Measurements from ENCODE around the gene FAIM2.
"Not testable (repeated sequence)": the region's sequence is repeated elsewhere in the genome, so short reads cannot be mapped to it uniquely, and the experiment has no call there.

The FAIM2 gene

DNA sequence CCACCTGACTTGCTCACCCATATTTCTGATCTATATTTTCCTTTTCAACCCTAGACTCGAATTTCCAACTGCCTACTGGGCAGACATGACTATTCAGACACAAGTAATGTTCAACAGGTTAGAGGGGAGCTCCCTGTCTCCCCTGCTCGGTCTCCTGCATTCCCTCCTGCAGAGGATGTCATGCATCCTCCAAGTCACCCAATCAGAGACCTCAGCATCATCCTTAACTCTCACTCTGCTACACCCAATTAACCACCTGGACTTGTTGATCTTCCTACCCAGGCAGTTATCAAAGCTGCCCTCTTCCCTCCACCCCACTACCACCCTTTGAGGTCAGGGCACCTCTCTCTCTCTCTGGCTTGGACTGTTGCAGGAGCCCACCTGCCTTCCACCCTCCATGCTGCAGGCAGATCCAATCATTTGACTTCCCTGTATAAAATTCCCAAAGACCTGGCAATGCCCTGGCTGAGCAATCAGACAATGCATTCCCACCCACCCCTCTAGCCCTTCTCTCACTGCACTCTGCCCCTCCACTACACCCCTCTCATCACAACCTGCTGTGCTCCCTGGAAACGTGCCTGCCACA lies 10.9 kb downstream of the FAIM2 start:
- DNase-seq = no peak

DNA sequence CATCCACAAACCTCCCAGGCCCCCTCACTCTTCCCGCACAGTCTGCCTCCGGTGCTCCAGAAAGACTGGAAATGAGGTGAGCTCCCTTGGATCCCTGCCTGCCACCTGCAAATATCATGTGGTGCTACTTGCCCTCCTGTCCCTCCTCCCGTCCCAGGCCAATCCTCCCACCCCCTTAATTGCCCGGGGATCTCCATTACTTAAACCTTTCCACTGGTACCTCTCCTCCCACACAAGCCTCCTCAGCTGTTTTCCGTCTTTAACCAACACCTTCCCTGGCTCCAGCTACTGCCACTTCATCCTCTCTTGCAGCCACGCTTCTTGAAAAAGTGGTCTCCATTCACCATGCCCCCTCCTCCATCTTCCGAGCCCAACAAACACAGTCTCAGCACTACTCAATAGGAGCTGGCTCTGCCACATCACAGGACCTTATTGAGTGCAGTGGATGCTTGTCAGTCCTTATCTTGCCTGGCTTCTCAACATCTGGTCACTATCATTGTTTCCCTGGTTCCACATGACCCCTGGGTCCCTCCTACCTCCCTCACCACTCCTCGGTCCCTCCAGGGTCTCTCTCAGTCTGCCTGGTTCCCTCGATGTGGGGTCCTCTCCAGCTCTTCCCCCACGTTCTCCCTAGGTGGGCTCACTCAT lies 11.5 kb downstream of the FAIM2 start:
- no peak for DNase-seq

DNA sequence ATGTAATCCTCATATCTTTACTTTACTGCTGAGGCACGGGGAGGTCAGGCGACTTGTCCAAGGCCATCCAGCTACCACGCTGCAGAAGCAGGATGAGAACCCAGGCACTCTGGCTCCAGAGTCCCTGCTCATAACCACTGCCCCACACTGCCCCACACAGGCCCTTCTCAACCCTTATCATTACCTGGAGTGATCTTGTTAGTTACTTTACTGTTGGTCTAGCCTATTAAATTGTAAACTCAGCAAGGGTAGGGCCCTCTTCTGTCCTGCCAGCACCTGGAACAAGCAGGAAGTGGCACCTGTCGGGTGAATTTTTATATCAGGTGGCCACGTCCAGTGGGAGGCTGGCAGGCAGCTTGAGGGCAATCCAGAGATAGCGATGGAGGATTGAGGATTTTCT lies 12.2 kb downstream of the FAIM2 start:
- DNase-seq = no peak

DNA sequence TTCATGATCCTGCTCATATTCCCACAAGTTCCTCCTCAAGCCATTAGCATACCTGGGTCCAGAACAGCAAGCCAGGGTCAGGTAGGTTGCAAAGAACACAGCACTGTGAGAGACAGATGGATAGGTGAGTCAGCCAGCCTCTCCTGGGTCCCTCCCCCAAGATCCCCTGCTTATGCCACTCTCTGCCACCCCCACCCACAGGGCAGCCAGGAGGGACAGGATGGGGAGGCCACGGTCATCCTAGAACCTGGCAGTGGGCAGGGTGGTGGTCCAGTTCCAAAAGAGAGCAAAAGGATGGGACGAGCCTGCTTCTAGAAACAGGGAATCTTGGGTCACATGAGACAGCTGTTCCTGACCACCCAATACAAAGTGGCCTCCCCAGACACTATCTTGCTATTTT lies 12.7 kb downstream of the FAIM2 start:
- no peak for DNase-seq

DNA sequence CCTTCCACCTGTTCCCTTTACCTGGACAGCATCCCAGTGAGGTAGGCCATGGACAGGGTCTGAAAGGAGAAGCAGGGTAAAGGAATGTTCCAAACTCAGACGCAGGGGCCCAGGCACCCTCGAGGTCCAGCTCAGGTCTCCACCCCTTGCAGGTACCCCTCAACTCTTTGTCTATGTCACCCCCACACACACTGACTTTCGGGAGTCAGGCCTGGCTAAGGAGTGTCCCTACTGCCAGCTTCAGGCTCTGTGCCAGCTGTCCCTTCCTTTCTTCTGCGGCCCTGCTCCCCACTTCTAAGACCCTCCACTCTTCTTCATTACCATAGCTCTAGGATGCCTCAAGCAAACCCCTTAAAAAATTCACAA lies 13.6 kb downstream of the FAIM2 start:
- no peak for DNase-seq

DNA sequence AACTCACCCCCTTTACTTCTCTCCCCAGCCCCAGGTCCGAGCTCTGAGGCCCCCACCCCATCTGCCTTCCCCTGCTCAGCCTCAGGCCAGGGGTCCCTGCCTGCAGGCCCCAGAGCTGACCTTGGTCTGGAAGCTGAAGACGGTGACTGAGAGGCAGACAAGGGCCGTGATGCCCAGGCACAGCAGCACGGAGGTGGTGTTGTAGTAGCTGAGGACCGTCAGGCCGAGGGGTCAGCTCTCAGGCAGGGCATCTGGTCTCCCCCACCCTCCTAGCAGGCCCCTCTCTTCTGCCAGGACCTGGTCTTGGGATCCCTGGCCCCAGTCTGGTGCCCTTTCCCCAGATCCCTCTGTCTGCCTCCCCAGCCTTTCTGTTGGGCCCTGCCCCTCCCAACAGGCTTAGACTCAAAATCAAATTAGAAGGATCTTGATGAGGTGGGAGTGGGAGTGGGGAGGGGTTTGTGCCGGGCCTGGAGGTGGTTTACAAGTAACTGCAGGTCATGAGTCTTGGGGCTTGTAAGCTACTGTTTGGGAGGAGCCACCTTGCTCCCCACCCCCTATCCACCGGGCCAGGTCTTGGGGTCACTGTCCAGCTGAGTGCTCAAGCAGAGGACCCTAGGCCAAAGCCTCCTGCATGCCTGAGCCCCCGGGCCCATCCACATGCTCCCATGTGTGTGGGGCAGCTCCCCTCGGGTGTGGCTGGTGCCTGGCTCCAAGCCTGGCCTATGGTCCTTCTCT lies 14.2 kb downstream of the FAIM2 start:
- DNase-seq = no peak

DNA sequence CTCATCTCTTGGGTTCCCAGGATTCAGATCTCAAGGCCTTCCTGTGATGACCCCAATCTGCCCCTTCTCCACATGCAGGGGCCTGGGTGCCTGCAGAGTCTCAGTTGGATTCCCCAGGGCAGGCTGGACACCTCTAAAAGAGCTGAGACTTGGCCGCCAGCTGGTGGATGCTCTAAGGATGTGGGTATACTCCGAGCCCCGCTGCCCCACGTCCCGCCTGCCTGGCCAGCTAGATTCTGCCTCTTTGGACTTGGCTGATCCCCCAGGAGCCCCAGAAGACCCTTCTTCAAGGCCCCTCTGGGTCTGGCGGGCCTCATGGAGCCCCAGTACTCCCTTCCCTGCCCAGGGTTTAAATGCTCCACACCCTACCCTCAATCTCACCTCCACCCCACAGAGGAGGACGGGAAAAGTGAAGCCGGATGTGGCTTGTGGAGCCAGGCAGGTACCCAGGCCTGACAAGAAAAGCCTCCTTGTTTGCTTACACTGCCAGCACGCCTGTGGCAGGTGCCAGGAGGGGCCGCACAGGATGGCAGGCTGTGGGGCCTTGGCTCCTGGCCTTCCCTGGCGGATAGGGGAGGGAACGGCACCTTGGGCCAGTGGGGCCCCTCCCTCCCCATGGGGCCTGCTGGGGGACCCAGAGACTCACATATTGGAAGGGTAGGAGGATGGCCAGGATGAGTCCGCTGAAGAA lies 15.1 kb downstream of the FAIM2 start:
- DNase-seq = no peak

DNA sequence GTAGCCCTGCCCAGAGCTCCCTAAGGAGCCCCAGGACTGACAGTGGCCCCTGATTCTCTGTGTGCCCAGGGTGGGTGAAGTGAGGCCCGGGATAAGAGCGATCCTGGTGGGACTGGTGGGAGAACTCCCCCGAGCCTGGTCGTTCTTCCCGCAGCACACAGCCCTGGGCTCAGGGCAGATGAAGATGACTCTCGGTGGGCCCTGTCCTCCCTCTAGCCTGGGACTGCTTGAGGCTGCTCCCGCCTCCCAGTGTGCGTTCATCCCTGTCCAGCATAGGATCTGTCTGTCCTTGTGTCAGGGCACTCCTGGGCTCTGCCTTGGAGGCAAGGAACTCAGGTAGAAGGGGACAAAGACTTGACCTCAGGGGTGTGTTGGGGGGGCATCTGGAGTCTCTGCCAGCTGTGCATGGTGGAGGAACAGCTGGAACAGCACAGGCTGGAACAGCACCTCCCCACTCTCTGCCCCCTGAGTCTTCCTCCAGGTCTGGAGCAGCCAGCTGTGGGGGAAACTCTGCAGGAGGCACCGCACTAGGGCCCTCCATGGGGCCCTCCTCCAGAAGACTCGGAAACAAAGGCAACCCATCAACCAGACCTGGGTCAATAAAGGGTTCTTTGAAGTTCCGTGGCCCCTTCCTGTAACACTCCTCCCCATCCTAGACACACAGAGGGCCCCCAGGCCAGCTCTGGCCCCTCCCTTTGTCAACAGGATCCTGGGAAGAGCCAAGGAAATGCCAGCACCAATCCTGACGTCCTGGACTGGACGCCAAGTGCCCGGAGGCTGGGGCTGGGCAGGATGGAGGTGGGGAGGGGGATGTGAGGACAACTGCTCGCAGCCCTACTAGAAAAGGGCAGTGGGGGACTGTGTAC lies 15.9 kb downstream of the FAIM2 start:
- no peak for DNase-seq

DNA sequence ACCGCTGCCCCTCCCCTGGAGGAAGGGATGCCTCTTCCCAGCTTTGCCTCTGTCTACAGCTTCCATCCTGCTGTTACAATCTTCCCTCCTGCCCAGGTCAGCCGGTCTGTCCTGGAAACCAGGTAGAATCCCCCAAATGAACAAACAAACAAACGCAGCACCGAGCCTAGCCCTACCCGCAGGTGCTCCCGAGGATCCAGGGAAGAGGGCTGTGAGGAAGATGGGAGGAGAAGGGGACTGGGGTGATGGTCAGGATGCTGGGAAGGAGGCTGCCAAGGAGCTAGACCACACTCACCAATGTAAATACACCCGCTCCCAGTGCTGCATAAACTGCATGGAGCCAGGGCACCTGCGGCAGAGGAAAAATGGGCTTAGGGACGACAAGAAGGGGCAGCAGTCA lies 16.6 kb downstream of the FAIM2 start:
- no peak for DNase-seq

DNA sequence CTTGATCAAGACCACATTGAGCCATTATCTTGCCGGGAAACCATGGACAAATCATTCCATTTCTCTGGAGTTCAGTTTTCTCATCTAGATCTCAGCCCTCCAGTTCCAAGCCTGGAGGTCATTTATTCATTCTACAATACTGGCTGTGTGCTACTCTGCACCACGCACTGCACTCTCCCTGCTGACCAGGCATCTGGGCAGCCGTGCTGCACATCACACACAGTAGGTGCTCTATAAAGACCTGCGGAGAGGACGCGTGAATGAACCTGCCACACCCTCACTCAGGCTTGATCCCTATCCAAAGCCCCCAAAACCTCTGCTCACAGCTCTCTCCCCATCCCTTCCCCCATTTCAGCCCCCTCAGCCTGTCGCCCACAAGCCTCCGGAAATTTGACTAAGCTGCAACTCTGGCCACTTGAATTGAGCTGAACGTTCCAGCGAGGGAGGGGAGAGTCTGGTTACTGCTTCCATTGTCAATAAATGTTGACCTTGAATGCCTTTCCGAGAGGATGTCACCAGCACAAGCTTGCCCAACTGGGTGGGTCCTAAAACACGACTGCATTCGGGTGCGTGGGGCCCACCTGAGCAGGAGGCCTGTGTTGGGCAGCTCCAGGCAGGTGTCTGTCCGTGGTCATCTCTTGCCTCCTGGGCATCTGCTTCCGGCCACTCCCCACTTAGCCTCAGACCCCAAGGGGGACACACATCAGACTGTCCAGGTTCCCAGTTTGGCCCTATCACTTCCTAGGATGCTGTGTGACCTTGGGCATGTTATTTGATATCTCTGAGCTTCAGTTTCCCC lies 17.8 kb downstream of the FAIM2 start:
- DNase-seq = no peak

DNA sequence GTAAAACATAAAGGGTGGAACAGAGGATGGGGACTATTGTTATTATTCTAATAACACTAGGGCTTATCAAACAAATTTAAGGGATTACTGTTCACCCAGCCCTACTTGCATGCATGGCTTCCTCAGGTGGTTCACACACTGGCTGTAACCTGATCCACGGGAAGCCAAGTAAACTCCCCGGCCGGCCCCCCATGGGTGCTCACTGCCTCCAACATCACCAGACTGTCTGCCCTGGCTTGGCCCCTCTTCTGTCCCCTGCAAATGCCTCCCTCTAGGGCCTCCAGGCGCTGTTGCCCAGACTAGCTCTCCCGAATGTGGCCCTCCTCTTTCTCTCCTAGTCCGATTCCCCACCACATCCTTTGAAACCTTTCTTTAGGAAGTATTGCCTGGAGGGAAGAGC lies 18.6 kb downstream of the FAIM2 start:
- no peak for DNase-seq

DNA sequence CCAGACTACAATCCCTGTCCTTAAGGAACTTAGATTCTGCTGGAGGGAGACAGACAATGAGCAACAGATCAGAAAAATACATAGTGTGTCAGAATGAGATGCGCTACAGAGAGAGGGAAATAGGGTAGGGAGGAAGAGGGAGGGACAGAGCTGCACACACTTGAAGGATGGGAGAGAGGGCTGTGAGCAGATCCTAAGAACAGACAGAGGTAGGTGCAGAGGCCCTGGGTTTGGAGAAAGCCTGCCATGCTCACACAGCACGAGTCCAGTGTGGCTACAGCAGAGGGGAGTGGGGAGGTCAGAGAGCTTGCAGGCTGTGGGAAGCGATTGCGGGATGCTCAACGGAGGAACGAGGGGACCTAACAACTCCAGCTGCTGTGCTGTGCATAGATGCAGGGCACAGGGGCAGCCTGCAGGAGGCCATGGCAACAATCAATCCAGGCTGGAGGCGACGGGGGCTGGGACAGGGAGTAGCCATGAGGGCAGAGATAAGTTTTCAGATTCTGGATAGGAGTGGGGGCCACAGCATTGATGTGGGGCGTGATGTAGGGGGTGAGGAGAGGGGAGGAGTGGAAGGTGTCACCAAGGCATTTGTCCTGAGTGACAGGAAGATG lies 20.7 kb downstream of the FAIM2 start:
- no peak for DNase-seq

DNA sequence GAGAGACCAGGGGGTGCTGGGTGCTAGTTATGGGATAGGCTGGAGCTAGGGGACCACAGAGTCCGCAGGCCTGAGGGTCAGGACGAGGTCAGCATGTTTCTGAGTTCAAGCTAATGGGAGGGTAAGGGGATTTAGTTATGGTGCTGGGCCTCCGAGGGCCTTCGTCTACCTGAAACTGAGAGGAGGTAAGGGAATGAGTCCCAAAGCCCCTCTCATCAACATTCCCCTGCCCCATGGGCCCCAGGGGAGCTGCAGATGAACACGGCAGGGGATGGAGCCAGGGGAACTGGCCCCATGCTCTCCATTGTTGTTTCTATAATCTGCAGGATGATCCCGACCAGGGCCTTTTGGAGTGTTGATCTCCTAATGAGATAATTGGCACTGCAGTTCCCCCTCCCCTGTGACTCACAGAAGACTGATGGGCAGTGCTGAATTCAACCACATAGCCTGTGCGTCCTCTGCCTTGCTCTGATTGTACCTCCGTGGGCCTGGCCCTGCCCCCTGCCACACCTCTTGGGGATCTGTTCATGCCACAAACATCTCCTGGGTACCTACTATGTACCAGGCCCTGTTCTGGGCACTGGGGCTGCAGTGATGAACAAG lies 21.4 kb downstream of the FAIM2 start:
- no peak for DNase-seq

DNA sequence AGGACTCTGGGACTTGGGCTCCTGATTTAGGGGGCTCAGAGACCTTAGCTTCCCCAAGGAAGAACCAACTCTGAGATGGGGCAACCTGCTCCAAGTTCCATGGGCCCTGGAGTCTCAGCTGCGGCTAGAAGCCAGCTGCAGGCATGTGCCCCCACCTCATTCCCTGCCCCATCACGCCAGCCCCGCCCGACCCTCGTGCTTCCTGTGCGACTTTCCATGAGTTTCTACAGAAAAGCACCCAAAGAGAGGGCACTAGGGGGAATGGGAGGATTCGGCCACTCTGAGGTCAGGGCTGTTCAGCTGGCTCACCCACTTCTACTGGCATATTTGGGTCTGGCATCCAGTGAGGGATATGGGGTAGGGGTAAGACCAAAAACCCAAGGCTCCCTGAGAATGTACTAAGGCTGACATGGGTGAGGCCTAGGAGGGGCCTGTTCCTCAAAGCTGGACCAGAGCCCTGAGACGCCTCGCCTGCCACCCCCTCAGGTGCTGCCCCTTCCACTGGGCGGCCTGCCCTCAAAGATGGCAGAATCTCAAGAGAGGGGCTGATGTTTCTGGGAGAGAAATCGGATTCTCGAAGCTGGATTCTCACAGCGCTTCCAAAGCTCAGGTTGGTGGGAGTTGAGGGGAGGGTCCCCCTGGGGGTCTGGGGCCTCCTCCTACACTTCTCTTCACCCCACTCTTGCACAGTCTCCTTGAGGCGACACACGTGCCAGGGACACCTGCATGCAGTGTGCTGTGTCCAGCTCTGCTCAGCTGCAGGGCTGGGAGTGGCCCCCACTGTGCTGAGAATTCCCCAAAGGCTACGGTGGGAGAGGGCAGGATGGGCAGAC lies 22.1 kb downstream of the FAIM2 start:
- DNase-seq = no peak

DNA sequence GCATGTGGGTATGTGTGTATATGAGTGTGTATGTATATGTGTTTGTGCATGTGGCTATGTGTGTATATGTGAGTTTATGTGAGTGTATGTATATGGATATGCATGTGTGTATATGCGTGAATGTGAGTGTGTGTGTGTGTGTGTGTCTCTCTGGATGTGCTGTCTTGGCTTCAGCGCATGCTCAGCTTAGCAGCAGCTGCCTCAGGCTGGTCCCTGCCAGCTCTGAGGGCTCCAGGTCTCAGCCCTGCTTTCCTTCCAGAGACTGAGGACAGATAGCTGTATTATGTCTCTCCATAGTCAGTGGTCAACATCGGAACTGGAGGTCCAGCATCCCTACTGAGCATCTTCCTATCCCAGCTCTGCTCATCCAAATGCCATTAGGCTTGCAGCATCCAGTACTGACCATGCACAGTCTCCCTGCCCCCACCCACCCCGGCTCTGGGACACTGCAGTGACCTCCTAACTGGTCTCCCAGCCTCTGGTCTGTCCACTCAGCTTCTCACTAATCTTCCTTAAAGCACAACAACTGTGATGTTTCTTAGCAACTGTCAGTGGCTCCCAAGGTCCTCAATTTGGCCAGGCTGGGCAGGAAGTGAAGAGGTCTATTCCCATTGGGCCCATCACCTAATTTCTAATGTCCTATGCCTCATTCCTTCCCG lies 22.8 kb downstream of the FAIM2 start:
- DNase-seq = no peak

DNA sequence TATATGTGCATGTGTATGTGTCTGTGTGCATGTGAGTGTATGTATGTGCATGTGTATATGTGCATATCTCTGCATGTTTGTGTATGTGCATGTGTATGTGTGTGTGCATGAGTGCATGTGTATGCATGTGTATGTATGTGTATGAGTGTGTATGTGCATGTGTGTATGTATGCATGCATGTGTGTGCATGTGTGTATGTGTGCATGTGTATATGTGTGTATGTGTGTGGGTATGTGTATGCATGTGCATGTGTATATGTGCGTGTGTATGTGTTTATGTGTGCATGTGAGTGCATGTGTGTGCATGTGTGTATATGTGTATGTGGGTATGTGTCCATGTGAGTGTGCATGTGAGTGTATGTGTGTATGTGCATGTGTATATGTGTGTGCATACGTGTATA lies 24.6 kb downstream of the FAIM2 start:
- DNase-seq = not testable (repeated sequence)

DNA sequence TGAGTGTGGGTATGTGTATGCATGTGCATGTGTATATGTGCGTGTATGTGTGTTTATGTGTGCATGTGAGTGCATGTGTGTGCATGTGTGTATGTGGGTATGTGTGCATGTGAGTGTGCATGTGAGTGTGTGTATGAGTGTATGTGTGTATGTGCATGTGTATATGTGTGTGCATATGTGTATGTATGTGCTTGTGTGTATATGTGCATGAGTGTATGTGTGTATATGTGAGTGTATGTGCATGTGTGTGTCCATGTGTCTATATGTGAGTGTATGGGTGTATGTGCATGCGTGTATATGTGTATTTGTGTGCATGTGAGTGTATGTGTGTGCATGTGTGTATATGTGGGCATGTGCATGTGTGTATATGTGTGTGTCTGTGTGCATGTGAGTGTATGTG lies 25.7 kb downstream of the FAIM2 start:
- DNase-seq = no peak

DNA sequence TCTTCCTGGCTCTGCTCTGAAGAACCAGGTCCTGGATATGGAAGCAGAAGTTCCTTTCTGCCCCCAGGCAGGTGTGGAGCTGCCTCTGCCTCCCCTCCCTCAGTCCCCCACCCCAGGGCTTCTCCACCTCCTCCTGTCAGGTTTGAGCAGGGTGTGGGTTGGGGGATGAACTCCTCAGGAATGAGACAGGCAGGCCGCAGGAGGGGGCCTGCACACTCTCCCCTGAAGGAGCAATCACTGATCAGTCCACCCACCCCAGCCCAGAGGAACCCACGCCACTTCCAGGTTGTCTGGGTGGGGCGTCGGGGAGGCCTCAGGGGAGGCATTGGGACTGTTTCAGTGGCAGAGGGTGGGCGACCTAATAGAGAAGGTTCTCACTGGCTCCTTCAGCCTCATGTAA lies 26.6 kb downstream of the FAIM2 start:
- no peak for DNase-seq

DNA sequence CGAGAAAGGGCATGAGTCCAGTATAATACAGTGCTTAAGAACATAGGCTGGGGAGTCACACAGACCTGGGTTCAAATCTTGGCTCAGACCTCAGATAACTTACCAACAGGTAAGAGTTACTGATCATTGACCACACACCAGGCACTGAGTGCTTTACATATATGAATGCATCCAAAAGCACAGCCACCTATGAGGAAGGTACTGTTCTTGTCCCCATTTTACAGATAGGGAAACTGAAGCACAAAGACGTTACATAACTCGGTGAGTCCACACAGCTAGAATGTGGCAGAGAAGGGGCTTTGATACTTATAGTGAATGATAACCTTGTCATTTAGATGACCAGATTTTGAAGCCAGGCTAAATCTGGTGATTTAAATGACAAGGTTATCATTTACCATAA lies 27.6 kb downstream of the FAIM2 start:
- no peak for DNase-seq

Measured in SW 1271 (cell line).